ENCODE data around the gene APBB2.

- TF ChIP-seq CTCF (IDR thresholded peaks at IDR 0.05), result peak in 1 of 4 experiments; percentile 25
- no peak for TF ChIP-seq POLR2AphosphoS5 (IDR thresholded peaks at IDR 0.05)
- TF ChIP-seq POLR2A (IDR thresholded peaks at IDR 0.05), result no peak
- TF ChIP-seq EP300 (IDR thresholded peaks at IDR 0.05), result no peak
These were observed 297.5 kb downstream of the APBB2 start for GRCh38 chr4:40916880-40917279.

All from gastroesophageal sphincter (tissue), 3 donors.